NK-92 (cell line): ENCODE measurements around the gene FSTL5.
"Not testable (repeated sequence)": the region's sequence is repeated elsewhere in the genome, so short reads cannot be mapped to it uniquely, and the experiment has no call there.

Source experiments
- DNase-seq: peaks from one replicate; lab custom pipeline; 2025; ENCODE audit not compliant: unreplicated experiment; lab: John Stamatoyannopoulos, UW

The FSTL5 gene

GRCh38 chr4:162163892-162164759 is at the start of gene FSTL5:
Gene FSTL5 (minus strand): TSS chr4:162164000. CDS start chr4:162111396, 52,604 bp downstream.
- no peak for DNase-seq

DNA sequence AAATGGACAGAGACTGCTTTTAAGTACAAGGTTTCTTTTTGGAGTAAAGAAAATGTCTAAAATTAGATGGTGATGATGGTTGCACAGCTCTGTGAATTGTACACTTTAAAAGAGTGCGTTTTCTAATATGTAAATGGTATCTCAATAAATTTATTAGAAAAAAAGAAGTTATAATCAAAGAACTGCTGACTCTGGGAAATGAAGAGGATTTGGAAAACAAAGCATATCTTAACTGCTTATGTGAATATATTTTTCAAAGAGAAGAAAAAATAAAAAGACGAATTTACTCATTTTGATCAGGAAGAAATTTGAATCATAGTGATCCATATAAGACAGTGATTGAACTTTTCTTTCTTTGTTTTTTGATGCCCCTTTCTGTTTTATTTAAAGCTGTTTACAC is 45.9 kb upstream of the FSTL5 start:
- no peak for DNase-seq

DNA sequence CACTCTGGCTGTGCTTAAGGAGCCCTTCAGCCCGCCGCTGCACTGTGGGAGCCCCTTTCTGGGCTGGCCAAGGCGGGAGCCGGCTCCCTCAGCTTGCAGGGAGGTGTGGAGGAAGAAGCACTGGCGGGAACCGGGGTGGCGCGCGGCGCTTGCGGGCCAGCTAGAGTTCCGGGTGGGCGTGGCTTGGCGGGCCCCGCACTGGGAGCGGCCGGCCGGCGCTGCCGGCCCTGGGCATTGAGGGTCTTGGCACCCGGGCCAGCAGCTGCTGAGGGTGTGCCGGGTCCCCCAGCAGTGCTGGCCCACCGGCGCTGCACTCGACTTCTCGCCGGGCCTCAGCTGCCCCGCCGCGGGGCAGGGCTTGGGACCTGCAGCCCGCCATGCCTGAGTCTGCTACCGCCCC is 39.7 kb upstream of the FSTL5 start:
- DNase-seq = not testable (repeated sequence)

GRCh38 chr4:162201673-162202072 is 37.9 kb upstream of the FSTL5 start:
- no peak for DNase-seq

DNA sequence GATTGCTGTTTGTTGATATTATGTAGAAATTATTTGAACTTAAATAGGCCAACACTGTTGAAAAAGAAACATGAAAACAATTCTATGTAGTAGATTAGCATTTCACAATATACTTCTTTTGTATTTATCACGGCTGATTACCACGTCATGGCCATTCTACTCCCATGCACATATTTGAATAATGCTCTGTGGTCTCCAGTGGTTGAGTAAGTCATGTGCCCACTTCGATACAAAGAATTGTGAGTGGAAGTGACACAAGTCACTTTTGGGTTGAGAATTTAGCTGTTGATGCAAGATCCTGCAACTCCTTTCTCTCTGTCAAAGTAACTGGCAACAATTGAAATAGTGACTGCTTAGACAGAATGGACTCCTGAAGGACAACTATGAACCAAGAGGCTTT is 6.7 kb upstream of the FSTL5 start:
- DNase-seq = no peak

- no peak for DNase-seq
Observed at GRCh38 chr4:162164906-162165510, 1.2 kb upstream of the FSTL5 start.

- DNase-seq = no peak
Observed at GRCh38 chr4:162162672-162163071, 1.1 kb downstream of the FSTL5 start.

DNA sequence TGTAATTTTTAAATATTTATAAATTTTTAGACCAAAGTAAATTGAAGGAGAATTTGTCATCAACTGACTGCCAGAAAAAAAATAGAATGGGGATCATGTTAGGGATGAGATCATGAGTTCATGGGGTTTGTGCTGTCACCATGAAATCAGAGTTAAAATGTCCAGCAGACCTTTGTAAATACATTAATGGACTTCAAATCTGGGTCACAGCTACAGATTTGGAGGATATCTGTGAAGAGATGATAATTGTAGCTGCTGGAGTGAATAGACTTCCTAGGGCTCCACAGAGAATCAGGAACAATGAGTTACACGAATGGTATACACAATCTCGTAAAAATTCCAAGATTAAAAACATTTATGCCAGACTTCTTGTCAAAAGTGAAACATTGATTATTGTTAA is 6.6 kb downstream of the FSTL5 start:
- no peak for DNase-seq

GRCh38 chr4:162154862-162155540 is 8.8 kb downstream of the FSTL5 start:
- no peak for DNase-seq

DNA sequence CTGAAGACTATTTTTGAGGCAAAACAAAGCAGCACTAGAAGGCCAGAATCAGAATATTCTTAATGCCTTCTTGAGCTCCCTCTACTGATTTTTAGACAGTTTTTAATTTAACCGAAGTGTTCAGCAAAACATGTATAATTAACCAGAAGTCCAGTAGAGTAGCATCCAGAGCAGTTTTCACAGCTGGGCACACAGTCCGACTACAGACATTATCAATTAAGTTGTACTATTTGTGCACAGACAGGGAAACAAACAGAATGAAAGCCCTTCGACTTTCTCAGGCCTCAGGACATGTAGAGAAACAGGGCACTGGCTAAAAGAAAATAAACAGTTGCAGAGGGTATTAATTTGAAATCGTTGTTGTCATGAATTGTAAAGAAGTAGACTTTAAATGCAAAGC is 11.9 kb downstream of the FSTL5 start:
- DNase-seq = no peak

DNA sequence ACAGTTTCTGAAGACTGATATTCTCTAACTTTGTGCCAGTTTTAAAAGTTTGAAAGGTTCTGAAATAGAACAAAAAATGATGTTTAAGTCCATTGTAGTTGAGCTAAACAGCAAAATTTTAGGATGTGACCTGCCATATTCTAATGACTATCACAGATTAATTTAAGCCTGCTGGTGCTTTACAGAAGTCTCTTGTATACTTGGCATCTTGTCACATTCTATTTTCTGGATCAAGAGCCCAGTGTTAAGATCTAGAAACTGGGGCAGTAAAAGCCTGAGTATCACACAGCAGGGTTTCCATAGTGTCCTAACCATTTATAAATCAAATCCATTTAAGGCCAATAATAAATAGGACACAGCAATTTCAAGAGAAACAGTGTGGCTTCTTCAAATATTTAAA is 12.4 kb downstream of the FSTL5 start:
- no peak for DNase-seq

DNA sequence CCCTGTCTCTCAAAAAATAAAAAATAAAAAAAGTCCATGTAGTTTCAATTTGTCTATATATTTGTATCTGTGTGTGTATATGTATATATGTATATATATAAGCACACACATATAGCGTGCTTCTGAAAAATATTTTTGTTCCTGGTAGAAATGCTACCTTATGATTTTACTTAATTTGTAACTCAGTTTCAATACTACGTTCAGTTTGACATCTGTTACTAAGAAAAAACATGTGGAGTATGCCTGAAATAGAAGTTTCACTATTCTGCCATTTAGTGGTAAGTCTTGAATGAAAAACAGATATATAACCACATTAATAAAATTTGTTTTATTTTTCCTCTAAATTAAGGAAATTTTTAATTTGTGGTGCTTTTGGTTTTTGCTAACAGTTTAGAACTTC is 14.2 kb downstream of the FSTL5 start:
- DNase-seq = no peak

GRCh38 chr4:162140051-162140683 is 23.6 kb downstream of the FSTL5 start:
- no peak for DNase-seq

DNA sequence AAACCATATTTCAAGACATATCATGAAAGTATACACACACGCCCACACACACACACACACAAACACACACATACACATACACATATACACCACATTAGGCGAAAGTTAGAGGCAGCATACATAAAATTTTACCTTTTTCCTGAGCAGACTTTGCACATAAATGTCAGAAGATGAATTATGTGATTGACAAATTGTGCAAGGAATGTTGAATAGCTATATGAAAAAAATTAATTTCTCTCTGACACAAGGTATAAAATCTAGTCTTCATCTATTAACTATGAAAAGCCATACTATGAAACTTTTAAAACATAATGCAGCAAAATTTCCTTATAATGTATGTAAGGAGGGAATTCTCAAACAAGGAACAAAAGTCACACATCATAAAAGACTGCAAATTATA is 24.4 kb downstream of the FSTL5 start:
- DNase-seq = no peak

- no peak for DNase-seq
Observed at GRCh38 chr4:162131256-162131655, 32.5 kb downstream of the FSTL5 start.

GRCh38 chr4:162126729-162127128 is 37.1 kb downstream of the FSTL5 start:
- no peak for DNase-seq

- no peak for DNase-seq
Observed at GRCh38 chr4:162117051-162117450, 46.7 kb downstream of the FSTL5 start.

GRCh38 chr4:162116095-162116779 is 47.6 kb downstream of the FSTL5 start:
- DNase-seq = no peak

DNA sequence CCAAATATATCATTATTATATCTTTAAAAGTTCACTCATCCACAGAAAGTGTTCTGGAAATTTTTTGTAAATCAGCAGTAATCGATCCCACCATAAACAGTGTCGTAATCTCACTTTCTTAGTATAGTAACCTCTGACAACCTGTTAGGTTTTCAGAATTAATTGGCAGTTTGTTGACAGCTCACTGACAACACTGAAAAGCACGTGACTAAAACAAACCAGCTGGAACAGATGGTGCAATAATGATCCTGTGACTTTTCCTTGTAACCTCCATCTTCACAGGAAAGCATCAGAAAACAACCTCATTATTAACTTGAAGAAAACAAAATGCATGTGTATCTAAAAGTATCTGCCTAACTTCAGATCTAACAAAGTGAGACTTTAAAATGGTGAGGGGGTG is 48.5 kb downstream of the FSTL5 start:
- no peak for DNase-seq

GRCh38 chr4:162111078-162111477 is 52.7 kb downstream of the FSTL5 start:
- DNase-seq = no peak
